ENCODE data around the gene SERTAD1.

- no peak for TF ChIP-seq POLR2A (IDR thresholded peaks at IDR 0.05; ENCODE audit: low read length)
- TF ChIP-seq GATA1 (IDR thresholded peaks at IDR 0.05; ENCODE audit: low read depth, low read length) = no peak
Observed at GRCh38 chr19:40377876-40378385, 47.9 kb downstream of the SERTAD1 start.
